Measurements from ENCODE around the gene KPNA1. TPM values are rescaled to one million over a fixed set of nuclear protein-coding genes. Genes with fewer than 3 reads are reported as not detected.
A peak's percentile ranks its signal among the peaks of the same experiment; 100 is the strongest.
"Not testable (repeated sequence)": the region's sequence is repeated elsewhere in the genome, so short reads cannot be mapped to it uniquely, and the experiment has no call there.

Gene KPNA1
- total RNA-seq, 1 donor from 2014 or later, result 72.9 TPM

- DNase-seq (no peak), ATAC-seq (ENCODE audit: low read depth) (no peak)
- H3K27ac Mint-ChIP-seq, result no peak overlapping the region
- ChIA-PET CTCF (no interaction called here), POLR2A (no interaction called here)
- H3K27me3 Mint-ChIP-seq, result no peaks in the 10 kb centered on the region
- H3K4me1 Mint-ChIP-seq, result peaks cover 48% of the 10 kb centered on the region
- H3K4me3 Mint-ChIP-seq, result no peak overlapping the region
- no peaks in the 10 kb centered on the region for H3K9me3 Mint-ChIP-seq
- H3K36me3 Mint-ChIP-seq (ENCODE audit: low read depth), result peaks cover 15% of the 10 kb centered on the region
- no peak for TF ChIP-seq CTCF (IDR thresholded peaks at IDR 0.05)
- intact Hi-C loops (cut with micrococcal nuclease), result no loop called here
Measured at GRCh38 chr3:122502941-122503340, 11.8 kb downstream of the KPNA1 start.

GRCh38 chr3:122502139-122502538 lies 12.6 kb downstream of the KPNA1 start:
- CTCF ChIA-PET, result no interaction called here
- no peak for DNase-seq
- H3K4me3 Mint-ChIP-seq, result no peak overlapping the region
- H3K36me3 Mint-ChIP-seq (ENCODE audit: low read depth), result peaks cover 18% of the 10 kb centered on the region
- no peaks in the 10 kb centered on the region for H3K9me3 Mint-ChIP-seq
- TF ChIP-seq CTCF (IDR thresholded peaks at IDR 0.05), result no peak
- no peak for ATAC-seq (ENCODE audit: low read depth)
- intact Hi-C loops (cut with micrococcal nuclease), result no loop called here
- H3K4me1 Mint-ChIP-seq, result peaks cover 51% of the 10 kb centered on the region
- no peak overlapping the region for H3K27ac Mint-ChIP-seq
- H3K27me3 Mint-ChIP-seq, result no peaks in the 10 kb centered on the region
- POLR2A ChIA-PET, result no interaction called here

- DNase-seq; H3K27me3 Mint-ChIP-seq; ATAC-seq (ENCODE audit: low read depth); H3K27ac Mint-ChIP-seq; CTCF ChIA-PET; H3K9me3 Mint-ChIP-seq; H3K4me3 Mint-ChIP-seq; intact Hi-C loops (cut with micrococcal nuclease): not testable (repeated sequence)
- peaks cover 17% of the 10 kb centered on the region for H3K36me3 Mint-ChIP-seq (ENCODE audit: low read depth)
- POLR2A ChIA-PET, result interaction anchor here (0.7 kb wide), 2 partner anchors 80 to 384 kb away, joined by 3 to 4 read pairs; no protein-coding TSS in a partner anchor
- H3K4me1 Mint-ChIP-seq, result peaks cover 44% of the 10 kb centered on the region
Measured at GRCh38 chr3:122500964-122501363, 13.8 kb downstream of the KPNA1 start.

- Mint-ChIP-seq H3K9me3 (no peaks in the 10 kb centered on the region), H3K27ac (peak overlapping the region; percentile 46), H3K4me1 (peaks cover 36% of the 10 kb centered on the region), H3K36me3 (ENCODE audit: low read depth) (peaks cover 33% of the 10 kb centered on the region), H3K4me3 (no peak overlapping the region), H3K27me3 (no peaks in the 10 kb centered on the region)
- POLR2A ChIA-PET, result interaction anchor here (1.8 kb wide), 1 partner anchor 114 kb away, joined by 4 read pairs; the partner anchor contains the start of gene FAM162A
- DNase-seq (no peak), ATAC-seq (ENCODE audit: low read depth) (no peak)
- CTCF ChIA-PET, result no interaction called here
- intact Hi-C loops (cut with micrococcal nuclease), result no loop called here
- no peak for TF ChIP-seq CTCF (IDR thresholded peaks at IDR 0.05)
Measured at GRCh38 chr3:122498152-122498551, 16.6 kb downstream of the KPNA1 start.

GRCh38 chr3:122497425-122497824 lies 17.3 kb downstream of the KPNA1 start:
- Mint-ChIP-seq H3K9me3 (no peaks in the 10 kb centered on the region), H3K4me3 (no peak overlapping the region), H3K27ac (peak overlapping the region; percentile 46), H3K36me3 (ENCODE audit: low read depth) (peaks cover 38% of the 10 kb centered on the region), H3K4me1 (peaks cover 31% of the 10 kb centered on the region), H3K27me3 (no peaks in the 10 kb centered on the region)
- intact Hi-C loops (cut with micrococcal nuclease), result loop anchor here (2.0 kb wide), 1 partner anchor 17 kb away; the partner anchor contains the start of gene KPNA1
- ChIA-PET CTCF (no interaction called here), POLR2A (interaction anchor here (1.8 kb wide), 1 partner anchor 113 kb away, joined by 4 read pairs; the partner anchor contains the start of gene FAM162A)
- no peak for TF ChIP-seq CTCF (IDR thresholded peaks at IDR 0.05)
- peak; percentile 92 for ATAC-seq (ENCODE audit: low read depth)
- no peak for DNase-seq

GRCh38 chr3:122496508-122496907 lies 18.2 kb downstream of the KPNA1 start:
- ATAC-seq (ENCODE audit: low read depth), result no peak
- Mint-ChIP-seq H3K36me3 (ENCODE audit: low read depth) (peaks cover 42% of the 10 kb centered on the region), H3K4me3 (no peak overlapping the region), H3K27me3 (no peaks in the 10 kb centered on the region), H3K27ac (no peak overlapping the region), H3K9me3 (no peaks in the 10 kb centered on the region), H3K4me1 (peaks cover 23% of the 10 kb centered on the region)
- ChIA-PET POLR2A (no interaction called here), CTCF (no interaction called here)
- DNase-seq, result no peak
- TF ChIP-seq CTCF (IDR thresholded peaks at IDR 0.05), result no peak
- intact Hi-C loops (cut with micrococcal nuclease), result loop anchor here (2.0 kb wide), 1 partner anchor 18 kb away; the partner anchor contains the start of gene KPNA1

Measured in activated B cell treated with CpG ODN at 0.5 μM for 24 hours (primary cell).